Measurements from ENCODE around the gene ITGA11. TPM values are rescaled to one million over a fixed set of nuclear protein-coding genes. Genes with fewer than 3 reads are reported as not detected.

ITGA11 gene
- total and polyA plus RNA-seq, 4 experiments from 2014 or later, result not detected

- H3K27me3 ChIP-seq (ENCODE audit: insufficient read depth, low read length), result no peaks in the 10 kb centered on the region
These were observed 60.1 kb downstream of the ITGA11 start for GRCh38 chr15:68371851-68372250.

GRCh38 chr15:68371160-68371559 is 60.8 kb downstream of the ITGA11 start:
- CTCF ChIA-PET (ENCODE audit: partially characterized antibody), result interaction anchor here (1.1 kb wide), 1 partner anchor 13 kb away, joined by 3 read pairs; no protein-coding TSS in a partner anchor

More at GRCh38 chr15:68371851-68372250, 60.1 kb downstream of the ITGA11 start:
- peaks cover 0 to 6% (median 0%) of the 10 kb centered on the region in 4 donors for H3K4me1 Mint-ChIP-seq
- Histone ChIP-seq H3K36me3 (ENCODE audit: insufficient read depth, low read length) (no peaks in the 10 kb centered on the region), H3K4me1 (ENCODE audit: insufficient read depth, low read length) (no peaks in the 10 kb centered on the region), H3K27ac (ENCODE audit: low read depth, low read length) (no peak overlapping the region), H3K4me3 (ENCODE audit: low read length in 2 of 2) (no peak overlapping the region), H3K9me3 (ENCODE audit: control insufficient read depth in 1 of 2, low read length in 2 of 2) (no peaks in the 10 kb centered on the region)
- peaks cover 2 to 3% of the 10 kb centered on the region in 2 donors for H3K27me3 Mint-ChIP-seq
- no peak overlapping the region for H3K4me3 Mint-ChIP-seq
- H3K36me3 Mint-ChIP-seq, result no peaks in the 10 kb centered on the region
- no peak for DNase-seq
- H3K27ac Mint-ChIP-seq, result no peak overlapping the region
- ChIA-PET CTCF (ENCODE audit: partially characterized antibody) (no interaction called here), POLR2A (ENCODE audit: partially characterized antibody) (no interaction called here)
- intact Hi-C loops (cut with micrococcal nuclease), result no loop called here
- peaks cover 0 to 2% (median 0%) of the 10 kb centered on the region in 8 donors for H3K9me3 Mint-ChIP-seq

GRCh38 chr15:68370768-68371151 is 61.2 kb downstream of the ITGA11 start:
- no peak for DNase-seq
- peaks cover 0 to 2% (median 0%) of the 10 kb centered on the region in 8 donors for H3K9me3 Mint-ChIP-seq
- H3K4me3 Mint-ChIP-seq, result no peak overlapping the region
- intact Hi-C loops (cut with micrococcal nuclease), result no loop called here
- H3K4me1 Mint-ChIP-seq, result peaks cover 0 to 6% (median 0%) of the 10 kb centered on the region in 4 donors
- no peaks in the 10 kb centered on the region for H3K9me3 ChIP-seq (ENCODE audit: control insufficient read depth in 1 of 2, low read length in 2 of 2)
- no peaks in the 10 kb centered on the region for H3K27me3 ChIP-seq (ENCODE audit: insufficient read depth, low read length)
- CTCF ChIA-PET (ENCODE audit: partially characterized antibody), result interaction anchor here (1.1 kb wide), 1 partner anchor 13 kb away, joined by 3 read pairs; no protein-coding TSS in a partner anchor
- no peaks in the 10 kb centered on the region for H3K36me3 ChIP-seq (ENCODE audit: insufficient read depth, low read length)
- POLR2A ChIA-PET (ENCODE audit: partially characterized antibody), result no interaction called here
- no peak overlapping the region for H3K4me3 ChIP-seq (ENCODE audit: low read length in 2 of 2)
- H3K36me3 Mint-ChIP-seq, result no peaks in the 10 kb centered on the region
- peaks cover 2 to 3% of the 10 kb centered on the region in 2 donors for H3K27me3 Mint-ChIP-seq
- H3K27ac ChIP-seq (ENCODE audit: low read depth, low read length), result no peak overlapping the region
- H3K27ac Mint-ChIP-seq, result no peak overlapping the region
- H3K4me1 ChIP-seq (ENCODE audit: insufficient read depth, low read length), result no peaks in the 10 kb centered on the region

More at GRCh38 chr15:68371160-68371559, 60.8 kb downstream of the ITGA11 start:
- Mint-ChIP-seq H3K27ac (no peak overlapping the region), H3K4me1 (peaks cover 0 to 6% (median 0%) of the 10 kb centered on the region in 4 donors), H3K9me3 (peaks cover 0 to 2% (median 0%) of the 10 kb centered on the region in 8 donors), H3K27me3 (peaks cover 2 to 3% of the 10 kb centered on the region in 2 donors), H3K36me3 (no peaks in the 10 kb centered on the region), H3K4me3 (no peak overlapping the region)
- H3K4me1 ChIP-seq (ENCODE audit: insufficient read depth, low read length), result no peaks in the 10 kb centered on the region
- no peak overlapping the region for H3K27ac ChIP-seq (ENCODE audit: low read depth, low read length)
- no peaks in the 10 kb centered on the region for H3K36me3 ChIP-seq (ENCODE audit: insufficient read depth, low read length)
- intact Hi-C loops (cut with micrococcal nuclease), result no loop called here
- POLR2A ChIA-PET (ENCODE audit: partially characterized antibody), result no interaction called here
- H3K9me3 ChIP-seq (ENCODE audit: control insufficient read depth in 1 of 2, low read length in 2 of 2), result no peaks in the 10 kb centered on the region
- H3K27me3 ChIP-seq (ENCODE audit: insufficient read depth, low read length), result no peaks in the 10 kb centered on the region
- H3K4me3 ChIP-seq (ENCODE audit: low read length in 2 of 2), result no peak overlapping the region
- DNase-seq, result no peak

GRCh38 chr15:68369931-68370767 is 61.8 kb downstream of the ITGA11 start:
- Mint-ChIP-seq H3K36me3 (no peaks in the 10 kb centered on the region), H3K4me3 (no peak overlapping the region), H3K4me1 (peaks cover 0 to 6% (median 0%) of the 10 kb centered on the region in 4 donors), H3K27ac (no peak overlapping the region), H3K27me3 (peaks cover 2 to 3% of the 10 kb centered on the region in 2 donors), H3K9me3 (peaks cover 0 to 2% (median 0%) of the 10 kb centered on the region in 8 donors)
- no peaks in the 10 kb centered on the region for H3K36me3 ChIP-seq (ENCODE audit: insufficient read depth, low read length)
- H3K4me1 ChIP-seq (ENCODE audit: insufficient read depth, low read length), result no peaks in the 10 kb centered on the region
- H3K27ac ChIP-seq (ENCODE audit: low read depth, low read length), result no peak overlapping the region
- POLR2A ChIA-PET (ENCODE audit: partially characterized antibody), result no interaction called here
- DNase-seq, result no peak
- CTCF ChIA-PET (ENCODE audit: partially characterized antibody), result interaction anchor here (1.1 kb wide), 1 partner anchor 14 kb away, joined by 3 read pairs; no protein-coding TSS in a partner anchor
- no peaks in the 10 kb centered on the region for H3K9me3 ChIP-seq (ENCODE audit: control insufficient read depth in 1 of 2, low read length in 2 of 2)
- H3K27me3 ChIP-seq (ENCODE audit: insufficient read depth, low read length), result no peaks in the 10 kb centered on the region
- intact Hi-C loops (cut with micrococcal nuclease), result no loop called here
- H3K4me3 ChIP-seq (ENCODE audit: low read length in 2 of 2), result no peak overlapping the region

- ChIA-PET POLR2A (ENCODE audit: partially characterized antibody) (no interaction called here), CTCF (ENCODE audit: partially characterized antibody) (interaction anchor here (0.6 to 1.0 kb wide), 3 partner anchors 10 to 1048 kb away, joined by 3 to 4 read pairs (median 3); no protein-coding TSS in a partner anchor)
- H3K27ac ChIP-seq (ENCODE audit: low read depth, low read length), result no peak overlapping the region
- H3K4me1 ChIP-seq (ENCODE audit: insufficient read depth, low read length), result no peaks in the 10 kb centered on the region
- no peaks in the 10 kb centered on the region for H3K36me3 ChIP-seq (ENCODE audit: insufficient read depth, low read length)
- intact Hi-C loops (cut with micrococcal nuclease), result no loop called here
- no peaks in the 10 kb centered on the region for H3K9me3 ChIP-seq (ENCODE audit: control insufficient read depth in 1 of 2, low read length in 2 of 2)
- H3K4me3 ChIP-seq (ENCODE audit: low read length in 2 of 2), result no peak overlapping the region
- Mint-ChIP-seq H3K4me1 (peaks cover 0 to 6% (median 0%) of the 10 kb centered on the region in 4 donors), H3K27me3 (peaks cover 2 to 3% of the 10 kb centered on the region in 2 donors), H3K9me3 (peaks cover 0 to 2% (median 0%) of the 10 kb centered on the region in 8 donors), H3K27ac (peak overlapping the region in 1 of 7 donors; percentile 49), H3K36me3 (no peaks in the 10 kb centered on the region), H3K4me3 (no peak overlapping the region)
- no peaks in the 10 kb centered on the region for H3K27me3 ChIP-seq (ENCODE audit: insufficient read depth, low read length)
- no peak for DNase-seq
These were observed 63.1 kb downstream of the ITGA11 start for GRCh38 chr15:68368731-68369435.

- CTCF ChIA-PET (ENCODE audit: partially characterized antibody), result interaction anchor here (0.6 to 1.0 kb wide), 2 partner anchors 11 to 1047 kb away, joined by 3 read pairs; no protein-coding TSS in a partner anchor
- H3K36me3 ChIP-seq (ENCODE audit: insufficient read depth, low read length), result no peaks in the 10 kb centered on the region
- DNase-seq, result no peak
These were observed 64.0 kb downstream of the ITGA11 start for GRCh38 chr15:68367992-68368391.

GRCh38 chr15:68367226-68367625 is 64.7 kb downstream of the ITGA11 start:
- H3K4me1 Mint-ChIP-seq, result peaks cover 0 to 6% (median 0%) of the 10 kb centered on the region in 4 donors
- no peaks in the 10 kb centered on the region for H3K36me3 Mint-ChIP-seq
- H3K36me3 ChIP-seq (ENCODE audit: insufficient read depth, low read length), result no peaks in the 10 kb centered on the region
- H3K4me3 Mint-ChIP-seq, result no peak overlapping the region
- ChIA-PET CTCF (ENCODE audit: partially characterized antibody) (no interaction called here), POLR2A (ENCODE audit: partially characterized antibody) (no interaction called here)
- H3K27me3 Mint-ChIP-seq, result peaks cover 2 to 3% of the 10 kb centered on the region in 2 donors
- H3K4me1 ChIP-seq (ENCODE audit: insufficient read depth, low read length), result no peaks in the 10 kb centered on the region
- intact Hi-C loops (cut with micrococcal nuclease), result no loop called here
- no peak overlapping the region for H3K4me3 ChIP-seq (ENCODE audit: low read length in 2 of 2)
- H3K27me3 ChIP-seq (ENCODE audit: insufficient read depth, low read length), result no peaks in the 10 kb centered on the region
- no peak for DNase-seq
- no peaks in the 10 kb centered on the region for H3K9me3 ChIP-seq (ENCODE audit: control insufficient read depth in 1 of 2, low read length in 2 of 2)
- H3K9me3 Mint-ChIP-seq, result peaks cover 0 to 2% (median 0%) of the 10 kb centered on the region in 8 donors
- no peak overlapping the region for H3K27ac ChIP-seq (ENCODE audit: low read depth, low read length)
- no peak overlapping the region for H3K27ac Mint-ChIP-seq

More at GRCh38 chr15:68367992-68368391, 64.0 kb downstream of the ITGA11 start:
- Mint-ChIP-seq H3K4me1 (peaks cover 0 to 6% (median 0%) of the 10 kb centered on the region in 4 donors), H3K9me3 (peaks cover 0 to 2% (median 0%) of the 10 kb centered on the region in 8 donors), H3K27me3 (peaks cover 2 to 3% of the 10 kb centered on the region in 2 donors), H3K4me3 (no peak overlapping the region), H3K36me3 (no peaks in the 10 kb centered on the region), H3K27ac (no peak overlapping the region)
- intact Hi-C loops (cut with micrococcal nuclease), result no loop called here
- no peak overlapping the region for H3K4me3 ChIP-seq (ENCODE audit: low read length in 2 of 2)
- H3K9me3 ChIP-seq (ENCODE audit: control insufficient read depth in 1 of 2, low read length in 2 of 2), result no peaks in the 10 kb centered on the region
- POLR2A ChIA-PET (ENCODE audit: partially characterized antibody), result no interaction called here
- no peaks in the 10 kb centered on the region for H3K4me1 ChIP-seq (ENCODE audit: insufficient read depth, low read length)
- no peaks in the 10 kb centered on the region for H3K27me3 ChIP-seq (ENCODE audit: insufficient read depth, low read length)
- H3K27ac ChIP-seq (ENCODE audit: low read depth, low read length), result no peak overlapping the region
